T-helper 2 cell (primary cell): Measurements from ENCODE around the gene FA2H.
"Not testable (repeated sequence)": the region's sequence is repeated elsewhere in the genome, so short reads cannot be mapped to it uniquely, and the experiment has no call there.

Source experiments
- DNase-seq, 5 experiments: peaks; one replicate each; pipeline versions ENCODE4 v3.0.0 to v3.0.0-alpha.2; 2012 to 2022
- total RNA-seq, 2 donors: gene quantifications; one replicate each; lab custom pipeline; 2026; lab: John Stamatoyannopoulos, UW

FA2H gene, protein sequence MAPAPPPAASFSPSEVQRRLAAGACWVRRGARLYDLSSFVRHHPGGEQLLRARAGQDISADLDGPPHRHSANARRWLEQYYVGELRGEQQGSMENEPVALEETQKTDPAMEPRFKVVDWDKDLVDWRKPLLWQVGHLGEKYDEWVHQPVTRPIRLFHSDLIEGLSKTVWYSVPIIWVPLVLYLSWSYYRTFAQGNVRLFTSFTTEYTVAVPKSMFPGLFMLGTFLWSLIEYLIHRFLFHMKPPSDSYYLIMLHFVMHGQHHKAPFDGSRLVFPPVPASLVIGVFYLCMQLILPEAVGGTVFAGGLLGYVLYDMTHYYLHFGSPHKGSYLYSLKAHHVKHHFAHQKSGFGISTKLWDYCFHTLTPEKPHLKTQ
- total RNA-seq, result 0 to 0.07 reads per million in 2 donors

DNA sequence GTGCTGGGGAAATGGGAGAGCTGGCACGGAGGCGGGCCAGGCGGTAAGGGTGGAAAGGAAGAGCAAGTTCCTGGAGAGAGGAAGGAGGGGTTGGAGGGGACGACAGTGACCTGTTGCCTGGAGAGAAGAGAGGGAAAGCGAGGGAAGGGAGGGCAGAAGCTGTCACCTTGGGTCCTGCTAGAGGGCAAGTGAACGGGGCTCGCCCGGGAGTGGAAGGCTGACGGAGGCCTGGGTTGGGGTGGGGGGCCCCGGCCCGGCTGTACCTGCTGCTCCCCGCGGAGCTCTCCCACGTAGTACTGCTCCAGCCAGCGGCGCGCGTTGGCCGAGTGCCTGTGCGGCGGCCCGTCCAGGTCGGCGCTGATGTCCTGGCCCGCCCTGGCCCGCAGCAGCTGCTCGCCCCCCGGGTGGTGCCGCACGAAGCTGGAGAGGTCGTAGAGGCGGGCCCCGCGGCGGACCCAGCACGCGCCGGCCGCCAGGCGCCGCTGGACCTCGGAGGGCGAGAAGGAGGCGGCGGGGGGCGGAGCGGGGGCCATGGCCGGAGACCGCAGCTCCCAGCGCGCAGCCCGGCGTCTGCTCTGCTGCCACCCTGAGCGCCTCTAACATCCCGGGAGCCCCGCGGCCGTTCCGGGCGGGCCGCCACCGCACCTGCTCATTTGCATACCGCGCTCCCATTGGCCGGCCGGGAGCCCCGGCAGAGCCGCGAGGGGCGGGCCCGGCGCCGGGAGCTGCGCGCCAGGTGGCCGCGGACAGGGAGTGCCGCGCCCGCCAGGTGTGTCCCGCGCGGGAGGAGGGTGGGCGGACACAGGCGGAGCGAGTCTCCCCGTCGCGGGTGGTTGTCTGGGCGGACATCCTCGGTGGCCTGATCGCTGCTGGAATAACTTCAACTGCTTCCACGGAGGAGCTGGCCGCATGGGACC lies at the start of gene FA2H:
Gene FA2H, minus strand, starts transcription at position 598 of the 917 bp plus-strand sequence. Its CDS starts 65 bp downstream, at position 533.
- DNase-seq, result peak; percentile 32 to 57 (median 37)

DNA sequence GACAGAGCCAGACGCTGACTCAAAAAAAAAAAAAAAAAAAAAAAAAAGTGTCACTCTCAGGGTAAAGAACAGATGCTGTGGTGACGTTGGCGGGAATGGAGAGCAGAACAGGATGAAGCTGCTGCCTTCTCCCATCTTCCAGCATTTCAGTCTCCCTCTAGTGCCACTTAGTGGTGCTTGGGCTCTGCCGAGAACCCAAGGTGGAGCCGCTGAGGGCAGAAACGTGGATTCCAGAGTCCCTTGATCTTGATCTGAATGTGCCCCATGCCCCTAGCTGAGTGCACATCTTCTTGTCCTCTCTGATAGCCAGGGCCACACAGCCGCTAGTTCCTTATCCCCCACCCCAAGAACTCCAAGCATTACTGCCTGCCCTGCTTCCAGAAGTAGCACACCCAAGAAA lies 43.2 kb upstream of the FA2H start:
- no peak for DNase-seq

DNA sequence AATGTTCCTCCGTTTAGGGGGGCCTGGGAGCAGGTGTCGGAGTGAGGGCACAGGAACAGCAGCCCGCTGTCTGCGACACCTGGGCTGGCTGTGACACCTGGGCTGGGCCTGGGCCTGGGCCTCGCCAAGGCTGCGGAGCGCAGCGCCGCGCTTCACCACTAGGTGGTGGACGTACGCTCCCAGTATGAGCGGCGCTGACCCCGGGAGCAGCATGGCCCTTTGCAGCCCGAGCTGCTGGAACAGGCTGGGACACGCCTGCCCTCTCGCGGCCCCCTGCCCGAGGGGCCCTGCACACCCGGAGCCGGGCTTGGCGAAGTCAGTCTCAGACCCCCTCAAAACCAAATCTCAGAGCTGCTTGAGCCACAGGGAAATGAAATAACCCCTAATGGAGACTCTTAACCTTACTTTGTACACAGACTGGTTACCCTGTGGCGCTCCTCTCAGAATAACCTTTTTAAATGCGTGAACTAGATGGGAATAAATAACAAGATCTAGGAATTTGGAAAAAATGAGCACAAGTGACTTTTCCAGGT lies 38.6 kb upstream of the FA2H start:
- peak; percentile 20 to 65 (median 47) for DNase-seq

DNA sequence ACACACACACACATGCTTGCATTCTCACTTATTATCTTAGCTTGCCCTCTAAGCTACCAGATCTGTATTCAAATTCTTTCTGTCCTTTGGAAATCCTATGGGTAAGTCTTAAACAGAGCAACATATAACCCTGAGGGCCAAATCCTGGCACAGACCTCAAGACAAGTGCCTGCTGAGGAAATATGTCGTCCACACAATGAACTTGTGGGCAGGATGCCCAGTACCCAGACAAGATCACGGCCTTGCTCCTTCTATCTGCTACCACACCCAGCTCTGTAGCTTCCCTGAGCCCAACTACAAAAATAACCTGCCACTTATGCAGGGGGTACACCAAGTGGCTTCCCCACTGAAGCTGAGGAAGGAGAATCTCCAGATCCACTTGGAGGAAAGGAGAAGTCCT lies 37.3 kb upstream of the FA2H start:
- DNase-seq, result no peak

DNA sequence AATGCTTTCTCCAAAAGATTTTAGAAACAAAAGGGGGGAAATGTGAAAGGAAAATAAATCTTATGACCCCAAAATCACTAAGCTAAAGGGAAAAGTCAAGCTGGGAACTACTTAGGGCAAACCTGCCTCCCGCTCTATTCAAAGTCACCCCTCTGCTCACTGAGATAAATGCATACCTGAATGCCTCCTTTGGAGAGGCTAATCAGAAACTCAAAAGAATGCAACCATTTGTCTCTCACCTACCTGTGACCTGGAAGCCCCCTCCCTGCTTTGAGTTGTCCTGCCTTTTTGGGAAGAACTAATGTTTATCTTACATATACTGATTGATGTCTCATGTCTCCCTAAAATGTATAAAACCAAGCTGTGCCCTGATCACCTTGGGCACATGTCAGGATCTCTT lies 36.6 kb upstream of the FA2H start:
- not testable (repeated sequence) for DNase-seq

DNA sequence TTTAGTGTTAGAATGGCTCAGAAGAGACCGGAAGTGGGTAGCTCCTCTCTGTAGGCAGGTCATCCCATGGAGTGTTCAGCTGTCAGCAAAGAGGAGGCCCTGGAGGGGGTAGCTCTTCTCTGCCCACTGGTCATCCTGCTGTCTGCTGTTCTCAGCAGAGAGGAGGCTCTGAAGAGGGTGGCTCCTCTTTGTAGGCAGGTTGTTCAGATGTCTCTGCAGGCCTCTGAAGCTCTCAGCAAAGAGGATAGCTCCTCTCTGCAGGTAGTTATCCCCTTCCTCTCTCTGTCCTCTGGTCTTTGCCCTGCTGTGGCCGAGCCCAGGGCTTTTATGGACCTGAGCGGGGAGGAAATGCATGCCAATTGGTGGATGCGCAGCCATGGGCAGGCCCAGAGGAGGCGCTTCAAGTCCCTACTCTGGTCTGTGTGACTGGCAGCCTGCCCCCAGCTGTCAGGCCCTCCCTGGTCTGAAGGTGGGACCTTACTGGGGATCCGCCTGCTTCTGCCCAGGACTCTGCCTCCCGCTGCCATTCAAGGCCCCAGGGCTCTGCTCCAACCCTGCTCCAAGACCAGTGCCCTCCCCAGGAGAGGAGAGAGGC lies 32.5 kb upstream of the FA2H start:
- DNase-seq, result no peak

DNA sequence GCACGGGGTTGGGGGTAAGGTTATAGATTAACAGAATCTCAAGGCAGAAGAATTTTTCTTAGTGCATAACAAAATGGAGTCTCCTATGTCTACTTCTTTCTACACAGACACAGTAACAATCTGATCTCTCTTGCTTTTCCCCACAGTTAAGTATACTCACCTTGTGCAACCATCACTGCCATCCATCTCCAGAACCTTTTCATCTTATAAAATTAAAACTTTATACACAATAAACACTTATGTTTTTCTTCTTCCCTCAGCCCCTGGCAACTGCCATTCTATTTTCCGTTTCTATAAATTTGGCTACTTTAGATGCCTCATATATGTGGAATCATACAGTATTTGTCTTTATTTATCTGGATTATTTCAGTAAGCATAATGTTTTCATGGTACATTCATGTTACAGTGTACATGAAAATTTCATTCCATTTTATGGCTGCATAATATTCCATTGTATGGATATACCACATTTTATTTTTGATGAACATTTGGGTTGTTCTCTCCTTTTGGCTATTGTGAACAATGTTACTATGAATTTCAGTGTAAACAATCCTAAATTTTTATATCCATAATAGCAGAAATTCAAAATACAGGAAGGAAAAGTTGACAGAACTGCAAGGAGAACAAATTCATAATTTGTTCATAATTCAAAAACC lies 25.7 kb upstream of the FA2H start:
- DNase-seq, result no peak

DNA sequence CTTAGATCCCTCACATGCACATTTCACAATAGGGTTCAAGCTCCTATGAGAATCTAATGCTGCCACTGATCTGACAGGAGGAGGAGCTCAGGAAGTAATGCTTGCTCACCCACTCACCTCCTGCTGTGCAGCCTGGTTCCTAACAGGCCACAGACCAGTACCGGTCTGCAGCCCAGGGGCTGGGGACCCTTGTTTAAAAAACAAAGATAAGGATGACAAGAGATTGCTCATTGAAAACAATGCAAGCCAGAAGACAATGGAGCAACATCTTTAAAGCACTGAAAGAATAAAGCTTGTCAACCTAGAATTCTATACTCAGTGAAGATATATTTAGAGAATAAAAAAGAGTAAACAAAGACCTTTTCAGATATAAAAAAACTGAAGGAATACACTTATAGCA lies 22.8 kb upstream of the FA2H start:
- no peak for DNase-seq

DNA sequence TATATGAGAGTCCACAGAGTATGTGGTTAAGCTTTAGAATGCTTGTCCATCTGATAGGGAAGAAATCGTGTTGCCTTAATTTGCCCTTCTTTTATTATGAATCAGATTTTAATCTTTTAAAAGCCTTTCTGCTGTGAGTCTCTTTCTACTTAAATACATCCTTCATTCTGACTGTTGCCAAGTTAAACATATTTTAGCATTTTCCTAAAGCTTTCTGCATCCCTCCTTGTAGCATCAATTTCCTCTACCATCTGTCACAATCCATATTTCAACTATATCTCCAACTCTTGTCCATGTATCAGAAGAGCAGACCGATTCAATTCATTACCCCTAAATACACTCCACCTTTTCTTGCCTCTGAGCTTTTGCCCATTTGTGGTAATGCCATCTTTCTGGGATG lies 20.5 kb upstream of the FA2H start:
- DNase-seq, result no peak

DNA sequence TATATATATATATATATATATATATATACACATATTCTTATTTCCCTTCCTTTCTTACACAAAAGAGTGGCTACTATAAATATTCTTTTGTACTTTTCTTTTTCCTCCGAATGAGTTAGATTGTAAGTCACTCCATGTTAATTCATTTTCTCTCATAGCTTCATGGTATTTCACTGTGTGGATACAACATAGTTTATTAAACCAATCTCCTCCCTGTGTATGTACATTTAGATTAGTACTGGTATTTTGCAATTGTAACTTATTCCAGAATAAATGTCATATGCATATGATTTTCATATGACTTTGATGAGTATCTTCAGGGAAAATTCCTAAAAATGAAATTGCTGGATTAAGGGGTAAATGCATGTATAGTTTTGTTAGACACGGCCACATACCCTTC lies 20.0 kb upstream of the FA2H start:
- DNase-seq, result no peak

DNA sequence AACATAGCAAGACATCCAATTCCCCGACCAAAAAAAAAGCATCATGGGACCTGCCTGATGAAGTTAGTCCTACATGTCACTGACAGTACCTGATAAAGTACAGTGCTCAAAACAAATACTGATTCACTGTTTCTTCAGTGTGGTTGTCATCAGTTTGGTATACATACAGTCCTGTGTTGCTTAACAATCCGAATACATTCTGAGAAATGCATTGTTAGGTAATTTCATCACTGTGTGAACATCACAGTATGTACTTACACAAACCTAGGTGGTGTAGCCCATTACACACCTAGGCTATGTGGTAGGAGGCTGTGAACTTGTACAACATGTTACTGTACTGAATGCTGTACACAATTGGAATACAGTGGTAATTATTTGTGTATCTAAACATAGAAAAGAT lies 19.0 kb upstream of the FA2H start:
- DNase-seq, result no peak

DNA sequence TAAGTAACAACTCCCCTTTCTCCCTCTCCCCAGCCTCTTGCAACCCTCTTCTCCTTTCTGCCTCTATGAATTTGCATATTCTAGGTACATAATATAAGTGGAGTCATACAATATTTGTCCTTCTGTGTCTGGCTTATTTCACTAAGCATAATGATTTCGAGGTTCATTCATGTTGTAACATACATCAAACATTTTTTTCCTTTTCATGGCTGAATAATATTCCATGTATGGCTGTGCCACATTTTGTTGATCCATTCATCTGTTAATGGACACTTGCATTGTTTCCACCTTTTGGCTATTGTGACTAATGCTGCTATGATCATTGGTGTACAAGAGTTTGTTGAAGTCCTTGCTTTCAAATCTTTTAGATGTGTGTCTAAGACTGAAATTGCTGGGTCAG lies 17.6 kb upstream of the FA2H start:
- no peak for DNase-seq

DNA sequence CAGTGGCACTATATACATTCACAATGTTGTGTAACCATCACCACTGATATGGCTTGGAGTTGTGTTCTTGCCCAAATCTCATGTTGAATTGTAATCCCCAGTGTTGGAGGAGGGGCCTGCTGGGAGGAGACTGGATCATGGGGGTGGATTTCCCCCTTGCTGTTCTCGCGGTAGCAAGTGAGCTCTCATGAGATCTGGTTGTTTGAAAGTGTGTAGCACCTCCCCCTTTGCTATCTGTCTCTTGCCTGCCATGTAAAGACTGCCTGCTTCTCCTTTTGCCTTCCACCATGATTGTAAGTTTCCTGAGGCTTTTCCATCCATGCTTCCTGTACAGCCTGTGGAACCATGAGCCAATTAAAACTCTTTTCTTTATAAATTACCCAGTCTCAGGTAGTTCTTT lies 17.1 kb upstream of the FA2H start:
- DNase-seq, result not testable (repeated sequence)

DNA sequence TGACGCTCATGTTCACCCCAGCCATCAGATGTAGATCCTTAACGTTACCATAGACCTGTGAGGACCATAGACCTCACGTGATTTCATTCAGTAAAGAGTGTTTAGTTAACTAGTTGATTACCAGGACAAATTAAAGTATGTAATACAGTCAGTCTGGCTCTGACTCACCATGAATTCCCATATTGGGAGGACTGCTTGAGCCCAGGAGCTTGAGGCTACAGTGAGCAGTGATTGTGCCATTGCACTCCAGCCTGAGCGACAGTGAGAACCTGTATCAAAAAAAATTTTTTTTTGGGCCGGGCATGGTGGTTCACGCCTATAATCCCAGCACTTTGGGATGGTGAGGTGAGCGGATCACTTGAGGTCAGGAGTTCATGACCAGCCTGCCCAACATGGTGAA lies 13.5 kb upstream of the FA2H start:
- no peak for DNase-seq

DNA sequence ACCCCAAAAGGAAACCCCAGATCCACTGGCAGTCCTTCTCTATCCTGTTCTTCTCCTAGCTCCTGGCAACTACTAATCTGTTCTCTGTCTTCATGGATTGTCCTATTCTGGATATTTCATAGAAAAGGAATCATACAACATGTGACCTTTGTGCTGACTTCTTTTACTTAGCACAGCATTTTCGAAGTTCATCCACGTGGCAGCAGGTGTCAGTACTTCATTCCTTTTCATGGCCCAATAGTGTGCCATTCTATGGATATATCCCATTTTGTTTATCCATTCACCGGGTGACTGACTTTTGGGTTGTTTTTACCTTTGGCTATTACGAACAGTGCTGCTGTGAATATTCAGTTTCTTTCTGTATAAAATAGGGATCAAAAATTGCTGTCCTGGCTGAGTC lies 10.4 kb upstream of the FA2H start:
- DNase-seq, result no peak

DNA sequence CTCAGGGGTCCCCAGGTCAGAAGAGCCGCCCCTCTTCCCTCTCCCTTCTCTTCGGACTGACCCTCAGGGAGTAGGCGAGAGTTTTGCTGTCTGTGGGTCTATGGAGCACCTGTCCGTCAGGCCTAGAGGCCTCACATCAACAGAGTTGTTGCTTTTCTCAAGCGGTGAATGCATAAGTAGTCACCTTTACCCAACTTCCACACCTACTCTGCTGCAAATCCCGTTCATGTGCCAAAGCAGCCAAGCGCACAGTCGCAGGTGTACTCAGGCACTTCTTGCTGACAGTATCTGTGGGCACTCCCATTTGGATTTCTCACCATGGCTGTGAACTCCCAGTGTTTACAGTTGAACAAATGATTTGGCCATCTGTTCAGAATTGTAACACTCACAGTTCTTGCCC lies 4.0 kb upstream of the FA2H start:
- no peak for DNase-seq

DNA sequence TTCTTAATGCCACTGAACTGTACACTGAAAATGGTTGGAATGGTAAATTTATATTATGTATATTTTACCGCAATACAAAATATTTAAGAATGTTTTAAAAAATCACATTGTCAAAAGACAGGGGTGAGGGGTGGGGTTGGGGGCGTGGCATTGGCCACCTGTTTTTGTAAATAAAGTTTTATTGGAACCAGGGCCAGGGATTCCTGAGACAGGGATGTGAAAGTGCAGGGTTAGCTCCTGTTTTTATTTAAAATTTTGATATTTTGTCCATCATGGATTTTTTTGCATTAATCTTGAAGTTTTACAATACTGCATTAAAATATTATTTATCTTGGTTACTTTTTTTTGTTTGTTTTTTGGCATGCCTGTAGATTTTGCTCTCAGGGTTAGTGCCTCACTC lies 2.3 kb upstream of the FA2H start:
- no peak for DNase-seq

DNA sequence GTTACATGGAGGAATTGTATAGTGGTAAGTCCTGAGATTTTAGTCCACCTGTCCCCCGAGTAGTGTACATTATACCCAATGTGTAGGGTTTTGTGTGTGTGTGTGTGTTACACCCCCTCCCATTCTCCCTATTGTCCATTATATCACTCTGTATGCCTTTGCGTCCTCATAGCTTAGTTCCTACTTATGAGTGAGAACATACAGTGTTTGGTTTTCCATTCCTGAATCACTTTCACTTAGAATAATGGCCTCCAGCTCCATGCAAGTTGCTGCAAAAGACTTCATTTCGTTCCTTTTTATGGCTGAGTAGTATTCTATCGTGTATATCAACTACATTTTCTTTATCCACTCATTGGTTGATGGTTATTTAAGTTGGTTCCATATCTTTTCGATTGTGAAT lies 635 bp upstream of the FA2H start:
- no peak for DNase-seq

DNA sequence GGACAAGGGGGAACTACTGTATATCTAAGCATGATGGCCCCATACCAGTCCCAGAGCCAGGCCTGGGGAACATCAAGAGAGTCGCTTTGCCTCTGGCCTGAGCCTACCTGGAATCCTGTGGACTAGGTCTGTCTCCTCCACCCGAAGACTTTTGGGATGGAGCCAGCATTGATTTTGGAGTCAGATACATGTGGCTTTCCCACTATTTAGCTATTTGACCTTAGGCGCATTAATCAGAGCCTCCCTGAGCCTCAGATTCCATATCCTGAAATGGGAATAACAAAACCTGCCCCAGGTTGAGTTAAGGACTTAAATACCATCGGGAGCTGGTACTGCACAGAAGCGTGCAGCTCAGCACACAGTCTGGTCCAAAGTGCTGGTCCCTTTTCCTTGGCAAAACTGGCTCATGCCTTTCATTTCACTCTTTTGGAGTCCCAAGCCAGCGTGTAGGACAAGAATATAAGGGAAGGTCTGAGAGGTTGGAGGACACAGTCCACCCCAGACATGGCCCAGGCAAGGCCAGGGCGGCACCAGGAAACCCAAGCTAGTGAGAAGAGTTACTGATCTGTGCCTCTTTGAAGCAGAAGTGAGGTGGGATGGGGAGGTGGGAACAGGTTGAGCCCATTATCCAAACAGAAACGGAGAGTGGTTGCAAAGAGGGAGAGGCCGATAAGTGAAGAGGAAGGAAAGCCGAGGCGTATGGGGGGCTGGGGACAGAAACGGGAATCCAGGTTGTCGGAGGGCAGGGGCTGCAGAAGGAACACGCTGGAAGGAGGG lies 986 bp downstream of the FA2H start:
- DNase-seq, result no peak

DNA sequence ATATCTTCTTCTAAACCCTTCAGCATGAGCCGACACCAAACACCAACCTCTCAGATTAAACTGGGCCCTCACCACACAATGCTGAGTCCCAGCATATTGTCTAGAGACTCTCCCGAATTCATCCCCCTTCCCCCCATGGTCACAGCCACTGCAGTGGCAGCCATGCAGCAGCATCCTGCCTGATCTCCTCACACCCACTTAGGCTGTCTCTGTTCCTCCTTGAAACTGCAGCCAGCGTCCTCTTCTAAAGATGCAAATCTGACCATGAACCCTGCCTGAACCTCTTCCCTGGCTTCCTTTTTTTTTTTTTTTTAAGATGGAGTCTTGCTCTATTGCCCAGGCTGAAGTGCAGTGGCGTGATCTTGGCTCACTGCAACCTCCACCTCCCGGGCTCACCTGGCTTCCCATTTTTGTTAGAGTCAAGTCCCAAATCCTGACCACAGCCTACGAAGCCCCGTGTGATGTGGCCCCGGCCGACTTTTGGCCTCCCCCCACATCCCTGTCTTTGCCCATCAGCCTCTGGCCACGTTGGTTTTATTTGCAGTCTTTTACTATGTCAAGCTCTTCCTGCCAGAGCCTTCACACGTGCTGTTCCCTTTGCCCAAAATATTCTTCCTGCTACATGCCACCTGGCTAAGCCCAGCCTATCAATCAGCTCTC lies 2.8 kb downstream of the FA2H start:
- DNase-seq, result no peak

DNA sequence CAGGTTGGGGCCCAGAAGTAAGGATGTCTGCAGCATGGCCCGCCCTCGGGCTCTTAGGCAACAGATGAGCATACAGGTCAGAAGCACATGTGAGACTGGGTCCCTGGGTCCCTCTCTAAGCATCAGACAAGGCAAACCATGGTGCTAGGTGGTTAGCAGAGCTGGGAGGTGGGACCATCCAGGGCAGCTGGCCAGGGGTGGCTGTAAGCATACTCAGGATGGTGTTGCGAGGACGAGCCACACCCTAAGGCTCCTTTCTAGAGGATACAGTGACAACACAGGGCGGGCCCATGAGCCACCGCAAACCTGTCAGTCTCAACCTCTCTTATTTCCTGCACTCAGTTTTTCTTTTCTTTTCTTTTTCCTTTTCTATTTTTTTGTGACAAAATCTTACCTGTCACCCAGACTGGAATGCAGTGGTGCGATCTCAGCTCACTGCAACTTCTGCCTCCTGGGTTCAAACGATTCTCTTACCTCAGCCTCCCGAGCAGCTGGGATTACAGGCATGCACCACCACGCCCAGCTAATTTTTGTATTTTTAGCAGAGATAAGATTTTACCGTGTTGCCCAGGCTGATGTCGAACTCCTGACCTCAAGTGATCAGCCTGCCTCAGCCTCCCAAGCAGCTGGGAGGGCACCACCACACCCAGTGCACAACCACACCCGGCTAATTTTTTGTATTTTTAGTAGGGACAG lies 3.6 kb downstream of the FA2H start:
- DNase-seq, result no peak
